GM19240 (cell line): Measurements from ENCODE around the gene RAPGEF3.

ENCODE experiments used
- DNase-seq: peaks from one replicate; pipeline ENCODE4 v3.0.0; 2011; ENCODE audit warnings: low spot score; ENCODE audit not compliant: insufficient read length

Gene RAPGEF3

DNA sequence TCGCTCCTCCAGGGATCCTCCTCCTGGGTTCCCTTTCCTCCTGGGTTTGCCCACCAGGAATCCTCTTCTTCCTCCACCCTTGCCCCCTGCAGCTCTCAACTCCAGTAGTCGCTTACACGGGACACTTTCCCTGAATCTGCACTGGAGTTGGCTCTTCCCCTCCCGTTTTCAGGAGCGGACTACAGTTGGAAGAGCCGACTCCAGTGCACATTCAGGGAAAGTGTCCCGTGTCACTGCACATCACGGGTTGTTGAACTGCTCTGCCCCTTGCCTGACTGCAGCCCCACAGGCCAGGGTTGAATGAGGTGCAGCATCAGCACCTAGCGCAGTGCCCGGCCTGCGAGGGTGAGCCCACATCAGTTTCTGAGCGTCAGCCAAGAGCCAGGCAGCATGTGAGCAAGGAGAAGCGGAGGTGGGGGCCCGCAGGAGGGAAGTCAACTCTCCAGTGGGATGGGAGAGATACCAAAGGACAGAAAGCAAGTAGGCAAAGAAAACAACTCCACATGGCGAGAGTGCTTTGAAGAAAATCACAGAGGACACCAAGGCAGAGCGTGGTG lies 13.1 kb downstream of the RAPGEF3 start:
- DNase-seq, result no peak

DNA sequence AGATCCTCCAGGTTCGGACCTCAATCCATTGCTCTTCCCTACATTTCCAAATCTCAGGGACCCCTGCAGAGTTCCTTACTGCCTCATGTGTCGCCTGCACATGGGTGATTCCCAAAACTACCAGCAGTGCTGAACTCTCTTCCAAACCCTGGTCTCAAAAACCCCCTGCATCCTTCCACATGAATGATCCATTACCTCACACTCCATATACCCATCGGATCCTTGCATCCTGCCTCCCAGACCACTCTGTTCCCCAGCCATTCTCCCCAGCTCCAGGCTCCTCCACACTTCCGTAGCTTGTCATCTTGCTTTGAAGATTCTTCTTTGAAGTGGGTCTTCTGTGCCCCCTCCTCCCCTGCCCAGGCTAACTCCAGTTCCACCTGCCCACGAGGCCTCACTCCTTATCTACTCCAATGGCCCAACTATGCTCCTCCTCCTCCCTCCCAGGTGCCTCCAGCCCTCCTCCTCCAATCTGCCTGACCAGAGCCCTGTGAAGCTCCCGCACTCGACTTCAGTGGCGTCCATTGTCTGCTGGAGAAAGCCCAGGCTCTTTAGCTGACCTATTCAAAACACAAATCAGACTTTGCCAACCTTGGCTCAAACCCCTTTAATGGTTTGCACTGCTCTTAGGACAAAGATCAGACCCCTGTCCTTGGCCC lies 13.8 kb downstream of the RAPGEF3 start:
- DNase-seq, result no peak

DNA sequence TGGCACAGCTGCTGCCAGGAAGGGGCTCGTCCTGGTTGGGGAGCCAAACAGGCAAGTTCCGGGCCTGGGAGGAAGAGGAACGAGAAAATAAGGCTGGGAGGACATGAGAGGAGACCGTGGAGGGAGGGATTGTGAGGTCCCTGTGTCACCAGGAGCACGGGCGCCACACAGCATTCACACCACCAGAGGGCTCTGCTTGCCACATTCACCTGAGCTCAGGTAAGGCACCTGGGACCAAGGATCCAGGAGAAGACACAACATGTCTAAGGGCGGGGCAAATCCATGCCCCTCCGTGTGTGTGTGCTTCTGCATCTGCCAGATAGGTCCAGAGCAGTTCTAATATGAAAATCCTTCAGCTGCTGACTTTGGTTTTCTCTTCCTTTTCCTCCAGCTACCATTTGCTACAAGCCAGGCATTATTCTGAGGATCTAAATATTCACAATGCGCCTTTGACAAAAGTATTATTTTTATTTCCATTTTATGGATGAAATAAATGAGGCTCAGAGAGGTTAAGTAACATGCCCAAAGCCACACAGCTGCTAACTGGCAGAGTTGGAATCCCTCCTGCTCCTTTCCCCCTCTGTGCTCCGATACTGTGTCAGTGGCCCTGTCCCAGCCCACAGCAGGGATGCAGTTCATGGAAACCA lies 14.6 kb downstream of the RAPGEF3 start:
- DNase-seq, result no peak

DNA sequence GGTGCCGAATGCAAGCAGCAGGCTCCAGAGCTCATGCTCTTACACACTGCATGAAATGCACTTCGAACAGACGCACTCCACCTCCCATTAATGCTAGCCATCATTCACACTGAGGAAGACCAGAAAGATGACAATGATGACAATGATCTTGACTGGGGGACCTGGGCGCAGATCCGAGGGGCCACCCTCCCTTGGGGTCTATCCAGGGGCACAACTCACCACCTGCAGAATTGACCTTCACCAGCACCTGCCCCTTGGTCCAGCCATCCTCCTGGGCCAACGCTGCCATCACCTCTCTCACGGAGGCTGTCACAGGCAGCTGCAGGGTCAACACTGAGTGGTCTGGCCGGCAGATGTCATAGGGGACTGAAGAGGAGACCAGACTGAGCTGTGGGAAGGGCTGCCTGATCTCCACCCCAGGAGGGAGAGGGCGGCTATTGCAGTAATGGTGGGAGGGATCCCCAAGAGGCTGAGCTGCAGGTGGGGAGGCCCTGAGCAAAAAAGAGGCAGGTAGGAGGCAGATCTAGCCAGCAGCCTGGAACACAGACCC lies 15.3 kb downstream of the RAPGEF3 start:
- no peak for DNase-seq

GRCh38 chr12:47742253-47742825 lies 16.3 kb downstream of the RAPGEF3 start:
- no peak for DNase-seq

DNA sequence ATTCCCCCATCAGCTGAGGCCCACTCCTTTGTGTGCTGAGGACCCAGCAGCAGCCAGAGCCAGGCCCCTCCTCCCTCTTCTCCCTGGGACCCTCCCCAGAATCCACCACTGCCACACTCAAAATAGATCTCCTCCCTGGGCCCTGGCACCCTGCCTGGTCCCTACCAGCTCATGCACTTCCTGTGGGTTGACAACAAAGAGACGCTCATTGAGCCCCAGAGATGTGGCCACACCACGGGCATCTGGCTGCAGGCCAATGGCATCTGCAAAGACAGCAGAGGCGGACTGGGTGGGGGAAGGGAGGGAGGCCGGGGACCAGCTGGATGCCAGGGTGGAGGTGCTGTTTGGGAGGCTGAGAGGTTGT lies 17.4 kb downstream of the RAPGEF3 start:
- no peak for DNase-seq

GRCh38 chr12:47740606-47741339 lies 17.9 kb downstream of the RAPGEF3 start:
- no peak for DNase-seq

GRCh38 chr12:47739979-47740378 lies 18.7 kb downstream of the RAPGEF3 start:
- DNase-seq, result no peak

GRCh38 chr12:47739297-47739696 lies 19.4 kb downstream of the RAPGEF3 start:
- DNase-seq, result no peak

- DNase-seq, result no peak
Measured at GRCh38 chr12:47737936-47738594, 20.6 kb downstream of the RAPGEF3 start.

- DNase-seq, result no peak
Measured at GRCh38 chr12:47736877-47737676, 21.6 kb downstream of the RAPGEF3 start.

DNA sequence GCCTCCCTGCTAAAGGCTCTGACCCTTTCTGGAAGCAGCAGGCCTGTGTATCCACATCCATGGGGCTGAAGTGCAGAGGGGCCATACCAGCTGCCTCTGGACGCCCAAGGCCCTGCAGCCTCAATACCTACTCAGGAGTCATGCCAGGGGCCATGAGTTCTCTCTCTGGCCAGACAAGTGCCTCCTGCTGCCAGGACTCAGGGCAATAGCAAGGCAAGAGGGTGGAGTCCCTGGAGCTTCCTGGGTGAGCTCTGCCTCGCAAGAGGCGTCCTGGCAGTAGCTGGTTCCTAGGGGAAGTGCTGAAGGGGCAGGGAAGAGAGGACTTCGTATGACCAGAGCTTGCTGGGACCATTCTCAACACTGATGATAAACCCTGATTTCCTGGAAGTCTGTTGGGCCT lies 22.5 kb downstream of the RAPGEF3 start:
- DNase-seq, result no peak

DNA sequence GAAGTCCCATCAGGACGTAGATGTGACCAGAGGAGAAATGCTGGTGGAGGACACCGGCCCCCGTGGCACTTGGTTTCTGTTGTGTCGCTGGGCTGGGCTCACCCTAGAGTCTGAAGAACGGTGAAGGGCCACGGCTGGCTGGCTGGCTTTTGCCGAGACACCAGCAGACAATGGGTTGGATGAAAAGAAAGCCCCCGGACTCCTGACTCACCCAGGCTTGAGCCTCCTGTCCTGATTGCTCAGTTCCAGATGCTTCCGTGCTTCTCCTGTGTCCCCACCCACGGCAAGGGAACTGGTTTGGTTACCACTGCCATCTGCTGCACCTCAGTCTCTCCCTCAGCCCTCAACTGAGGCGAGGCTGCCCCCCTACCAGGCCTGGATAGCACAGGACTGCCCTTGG lies 23.0 kb downstream of the RAPGEF3 start:
- no peak for DNase-seq

- DNase-seq, result no peak
Measured at GRCh38 chr12:47734725-47735480, 23.8 kb downstream of the RAPGEF3 start.

- no peak for DNase-seq
Measured at GRCh38 chr12:47733142-47733541, 25.5 kb downstream of the RAPGEF3 start.

- DNase-seq, result no peak
Measured at GRCh38 chr12:47732504-47732903, 26.2 kb downstream of the RAPGEF3 start.

DNA sequence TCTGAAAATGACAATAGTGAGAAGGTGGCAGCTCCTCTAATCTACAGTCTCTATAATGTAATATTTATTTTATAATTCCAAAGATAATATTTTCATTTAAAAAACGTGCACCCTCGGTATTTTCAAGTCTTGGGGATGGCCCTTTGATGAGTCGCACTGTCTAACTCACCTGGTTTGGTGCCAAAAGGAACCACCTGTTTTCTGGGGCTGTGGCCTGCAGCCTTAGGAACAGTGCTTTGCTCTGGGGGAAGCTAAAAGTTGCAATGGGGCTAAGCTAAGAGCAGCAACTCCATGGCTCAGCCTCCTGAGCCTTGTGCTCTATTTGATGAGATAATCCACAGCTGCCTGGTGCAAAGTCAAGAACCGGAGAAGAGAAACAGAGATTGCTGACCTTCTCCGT lies 27.0 kb downstream of the RAPGEF3 start:
- no peak for DNase-seq

GRCh38 chr12:47730341-47730744 lies 28.3 kb downstream of the RAPGEF3 start:
- DNase-seq, result no peak

DNA sequence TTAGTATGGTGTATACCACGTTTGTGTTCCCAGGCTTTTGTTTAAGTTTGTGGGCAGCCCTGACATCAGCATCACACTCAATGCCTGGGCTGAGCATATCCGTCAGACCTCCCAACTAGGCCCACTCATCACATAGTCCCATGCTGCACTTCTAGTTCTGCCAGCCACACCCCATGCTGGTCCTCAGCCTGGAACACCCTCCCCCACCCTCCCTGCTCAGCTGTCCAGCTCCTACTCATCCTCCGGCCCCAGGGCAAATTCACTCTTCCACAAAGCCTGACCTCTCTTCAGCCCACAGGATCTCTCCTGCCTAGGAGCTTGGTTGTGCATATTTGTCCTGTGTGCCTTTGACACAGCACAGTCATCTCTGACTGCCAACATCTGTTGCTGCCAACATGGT lies 29.4 kb downstream of the RAPGEF3 start:
- no peak for DNase-seq

DNA sequence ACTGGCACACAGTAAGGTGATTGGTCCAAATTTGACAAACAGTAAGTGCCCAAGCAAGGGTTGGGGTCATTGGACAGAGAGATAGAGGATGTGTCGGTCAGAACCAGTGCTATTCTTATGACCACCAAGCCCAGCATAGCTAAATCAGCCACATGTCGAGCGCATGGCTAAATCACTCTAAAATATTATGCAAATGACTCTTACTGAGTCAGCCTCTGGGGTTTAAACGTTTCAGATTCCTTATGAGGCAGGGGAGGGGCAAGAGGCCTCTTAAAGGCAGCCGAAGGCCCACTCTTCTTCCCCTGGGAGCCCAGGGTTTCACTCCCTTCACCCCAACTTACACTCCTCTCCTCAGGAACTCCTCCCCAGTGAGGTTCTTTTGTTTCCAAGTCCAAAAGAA lies 32.8 kb downstream of the RAPGEF3 start:
- peak; percentile 65 for DNase-seq
